GM12801 (cell line): Measurements from ENCODE around the gene LCA5.

ENCODE experiments used
- CTCF ChIP-seq: IDR thresholded peaks from one replicate; pipeline ENCODE4 v1.5.1; 2011; ENCODE audit warnings: control low read depth; ENCODE audit not compliant: insufficient read length; ENCODE audit errors: extremely low read depth

Gene LCA5

GRCh38 chr6:79546186-79546585 is 9.0 kb upstream of the LCA5 start:
- TF ChIP-seq CTCF = no peak

- no peak for TF ChIP-seq CTCF
These were observed 7.8 kb upstream of the LCA5 start for GRCh38 chr6:79544939-79545450.

- TF ChIP-seq CTCF = no peak
These were observed 7.2 kb upstream of the LCA5 start for GRCh38 chr6:79544299-79544927.

GRCh38 chr6:79543886-79544285 is 6.7 kb upstream of the LCA5 start:
- no peak for TF ChIP-seq CTCF

GRCh38 chr6:79543411-79543810 is 6.2 kb upstream of the LCA5 start:
- TF ChIP-seq CTCF = no peak

GRCh38 chr6:79538106-79538971 is 1.1 kb upstream of the LCA5 start:
- no peak for TF ChIP-seq CTCF

GRCh38 chr6:79536585-79536953 is 661 bp downstream of the LCA5 start:
- no peak for TF ChIP-seq CTCF
